Measurements from ENCODE around the gene HSDL2.

- TF ChIP-seq, protein P1, sequence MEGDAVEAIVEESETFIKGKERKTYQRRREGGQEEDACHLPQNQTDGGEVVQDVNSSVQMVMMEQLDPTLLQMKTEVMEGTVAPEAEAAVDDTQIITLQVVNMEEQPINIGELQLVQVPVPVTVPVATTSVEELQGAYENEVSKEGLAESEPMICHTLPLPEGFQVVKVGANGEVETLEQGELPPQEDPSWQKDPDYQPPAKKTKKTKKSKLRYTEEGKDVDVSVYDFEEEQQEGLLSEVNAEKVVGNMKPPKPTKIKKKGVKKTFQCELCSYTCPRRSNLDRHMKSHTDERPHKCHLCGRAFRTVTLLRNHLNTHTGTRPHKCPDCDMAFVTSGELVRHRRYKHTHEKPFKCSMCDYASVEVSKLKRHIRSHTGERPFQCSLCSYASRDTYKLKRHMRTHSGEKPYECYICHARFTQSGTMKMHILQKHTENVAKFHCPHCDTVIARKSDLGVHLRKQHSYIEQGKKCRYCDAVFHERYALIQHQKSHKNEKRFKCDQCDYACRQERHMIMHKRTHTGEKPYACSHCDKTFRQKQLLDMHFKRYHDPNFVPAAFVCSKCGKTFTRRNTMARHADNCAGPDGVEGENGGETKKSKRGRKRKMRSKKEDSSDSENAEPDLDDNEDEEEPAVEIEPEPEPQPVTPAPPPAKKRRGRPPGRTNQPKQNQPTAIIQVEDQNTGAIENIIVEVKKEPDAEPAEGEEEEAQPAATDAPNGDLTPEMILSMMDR (IDR thresholded peaks at IDR 0.05), result no peak
- no peak for TF ChIP-seq POLR2A (IDR thresholded peaks at IDR 0.05)
These were observed 136.9 kb downstream of the HSDL2 start for GRCh38 chr9:112516769-112517168.

Data from testis (tissue), 2 donors.